NCI-H2171 treated with DMSO at 0.1 percent for 48 hours (cell line): ENCODE data around the gene PDXDC1.
"Not testable (repeated sequence)": the region's sequence is repeated elsewhere in the genome, so short reads cannot be mapped to it uniquely, and the experiment has no call there.

Source experiments
- DNase-seq: peaks from one replicate; lab custom pipeline; 2025; lab: John Stamatoyannopoulos, UW

PDXDC1 gene

GRCh38 chr16:14974331-14974655 lies 533 bp upstream of the PDXDC1 start:
- DNase-seq = not testable (repeated sequence)

GRCh38 chr16:14975418-14976194 lies 780 bp downstream of the PDXDC1 start:
- DNase-seq = peak; percentile 46

DNA sequence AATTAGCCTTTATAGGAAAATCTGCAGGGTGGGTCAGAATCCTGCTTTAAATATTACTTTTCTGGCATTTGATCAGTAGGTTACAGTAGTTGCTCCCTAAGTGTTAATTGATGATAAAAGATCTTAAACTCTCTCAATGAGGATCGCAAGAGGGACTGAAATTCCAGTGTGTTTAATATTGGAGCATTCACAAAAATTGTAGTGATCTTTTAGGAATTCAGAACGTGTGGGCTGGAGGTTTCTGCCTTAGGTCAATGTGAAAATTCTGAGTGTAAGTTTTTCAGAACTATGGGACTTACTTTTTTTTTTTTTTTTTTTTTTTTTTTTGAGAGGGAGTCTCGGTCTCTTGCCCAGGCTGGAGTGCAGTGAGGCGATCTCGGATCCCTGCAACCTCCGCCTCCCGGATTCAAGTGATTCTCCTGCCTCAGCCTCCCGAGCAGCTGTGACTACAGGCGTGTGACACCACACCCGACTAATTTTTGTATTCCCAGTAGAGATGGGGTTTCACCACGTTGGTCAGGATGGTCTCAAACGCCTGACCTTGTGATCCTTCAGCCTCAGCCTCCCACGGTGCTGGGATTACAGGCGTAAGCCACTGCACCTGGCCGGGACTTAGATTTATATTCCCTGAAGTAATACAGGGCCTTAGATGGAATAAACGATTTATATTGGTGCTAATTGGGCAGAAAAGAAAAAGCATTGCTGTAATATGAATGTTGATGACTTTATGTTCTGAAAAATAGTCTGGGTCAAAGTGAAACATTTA lies 2.3 kb downstream of the PDXDC1 start:
- DNase-seq = not testable (repeated sequence)

GRCh38 chr16:14978281-14978680 lies 3.5 kb downstream of the PDXDC1 start:
- DNase-seq = not testable (repeated sequence)

GRCh38 chr16:14978908-14979307 lies 4.1 kb downstream of the PDXDC1 start:
- not testable (repeated sequence) for DNase-seq

- DNase-seq = not testable (repeated sequence)
These were observed 6.4 kb downstream of the PDXDC1 start for GRCh38 chr16:14981234-14981633.

GRCh38 chr16:14982521-14982920 lies 7.7 kb downstream of the PDXDC1 start:
- not testable (repeated sequence) for DNase-seq

DNA sequence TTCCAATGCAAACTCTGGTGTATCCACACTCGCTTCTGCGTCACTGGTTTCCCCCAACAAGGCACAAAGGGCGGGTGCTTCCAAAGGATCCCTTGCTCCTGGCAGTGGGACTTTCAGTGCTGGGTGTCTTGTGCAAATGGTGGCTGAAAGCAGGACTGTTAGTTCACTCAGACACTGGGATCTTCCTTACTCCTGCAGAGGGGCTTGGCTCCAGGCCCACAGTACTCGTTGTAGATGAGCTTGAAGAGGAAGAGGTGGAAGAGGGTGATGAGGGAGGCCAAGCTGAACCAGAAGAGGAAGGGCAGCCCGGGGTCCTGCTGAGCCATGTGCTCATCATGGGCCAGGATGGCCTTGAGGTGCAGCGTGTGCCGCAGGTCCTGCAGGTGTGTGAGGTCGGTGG lies 13.3 kb downstream of the PDXDC1 start:
- not testable (repeated sequence) for DNase-seq

- DNase-seq = not testable (repeated sequence)
These were observed 13.9 kb downstream of the PDXDC1 start for GRCh38 chr16:14988661-14989191.

DNA sequence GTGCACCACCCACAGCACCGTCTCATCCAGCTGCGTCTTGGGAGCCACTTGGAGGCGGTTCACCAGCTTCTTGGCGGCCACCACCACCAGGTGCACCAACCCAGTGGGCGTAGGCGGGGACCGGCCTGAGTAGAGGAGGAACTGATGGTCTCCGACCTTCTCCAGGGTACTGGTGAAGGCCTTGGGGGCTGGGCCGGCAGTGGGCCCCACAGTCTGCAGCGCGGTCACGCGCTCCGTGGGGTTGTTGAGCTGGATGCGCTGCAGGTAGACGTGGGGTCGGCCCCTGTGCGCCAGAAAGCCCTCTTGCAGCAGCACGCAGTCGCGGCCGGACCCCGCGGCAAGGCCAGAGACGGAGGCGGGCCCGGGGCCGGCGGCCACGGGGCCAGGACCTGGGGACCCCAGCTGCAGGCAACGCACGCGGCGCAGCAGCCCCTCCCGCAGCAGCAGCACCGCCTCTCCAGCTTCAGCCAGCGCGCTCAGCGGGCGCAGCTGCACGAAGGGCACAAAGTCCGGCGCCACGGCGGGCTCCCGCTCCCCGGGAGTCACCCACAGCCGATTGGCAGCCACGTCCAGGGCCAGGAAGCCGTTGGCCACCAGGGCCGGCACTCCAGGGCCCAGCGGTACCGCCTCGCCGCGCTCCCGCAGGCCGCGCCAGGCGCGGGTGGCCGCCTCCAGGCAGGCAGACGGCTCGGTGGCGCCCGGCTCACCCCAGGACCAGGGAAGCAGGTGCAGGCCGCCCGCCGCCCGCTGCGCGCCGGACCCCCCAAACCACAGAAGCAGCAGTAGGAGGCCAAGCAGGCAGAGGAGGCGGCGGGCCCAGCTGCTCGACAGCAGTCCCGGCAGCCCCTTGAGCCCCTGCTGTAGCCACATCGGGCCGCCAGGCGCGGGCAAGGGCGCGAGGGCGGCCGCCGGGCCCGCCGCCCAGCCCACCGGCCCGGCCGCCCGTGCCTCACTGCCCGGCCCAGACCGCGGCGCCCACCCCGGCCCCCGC lies 14.8 kb downstream of the PDXDC1 start:
- not testable (repeated sequence) for DNase-seq

DNA sequence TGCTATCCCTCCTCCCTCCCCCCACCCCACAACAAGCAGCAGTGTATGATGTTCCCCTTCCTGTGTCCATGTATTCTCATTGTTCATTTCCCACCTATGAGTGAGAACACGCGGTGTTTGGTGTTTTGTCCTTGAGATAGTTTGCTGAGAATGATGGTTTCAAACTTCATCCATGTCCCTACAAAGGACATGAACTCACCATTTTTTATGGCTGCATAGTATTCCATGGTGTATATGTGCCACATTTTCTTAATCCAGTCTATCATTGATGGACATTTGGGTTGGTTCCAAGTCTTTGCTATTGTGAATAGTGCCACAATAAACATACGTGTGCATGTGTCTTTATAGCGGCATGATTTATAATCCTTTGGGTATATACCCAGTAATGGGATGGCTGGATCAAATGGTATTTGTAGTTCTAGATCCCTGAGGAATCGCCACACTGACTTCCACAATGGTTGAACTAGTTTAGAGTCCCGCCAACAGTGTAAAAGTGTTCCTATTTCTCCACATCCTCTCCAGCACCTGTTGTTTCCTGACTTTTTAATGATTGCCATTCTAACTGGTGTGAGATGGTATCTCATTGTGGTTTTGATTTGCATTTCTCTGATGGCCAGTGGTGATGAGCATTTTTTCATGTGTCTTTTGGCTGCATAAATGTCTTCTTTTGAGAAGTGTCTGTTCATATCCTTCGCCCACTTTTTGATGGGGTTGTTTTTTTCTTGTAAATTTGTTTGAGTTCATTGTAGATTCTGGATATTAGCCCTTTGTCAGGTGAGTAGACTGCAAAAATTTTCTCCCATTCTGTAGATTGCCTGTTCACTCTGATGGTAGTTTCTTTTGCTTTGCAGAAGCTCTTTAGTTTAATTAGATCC lies 18.7 kb downstream of the PDXDC1 start:
- DNase-seq = not testable (repeated sequence)

DNA sequence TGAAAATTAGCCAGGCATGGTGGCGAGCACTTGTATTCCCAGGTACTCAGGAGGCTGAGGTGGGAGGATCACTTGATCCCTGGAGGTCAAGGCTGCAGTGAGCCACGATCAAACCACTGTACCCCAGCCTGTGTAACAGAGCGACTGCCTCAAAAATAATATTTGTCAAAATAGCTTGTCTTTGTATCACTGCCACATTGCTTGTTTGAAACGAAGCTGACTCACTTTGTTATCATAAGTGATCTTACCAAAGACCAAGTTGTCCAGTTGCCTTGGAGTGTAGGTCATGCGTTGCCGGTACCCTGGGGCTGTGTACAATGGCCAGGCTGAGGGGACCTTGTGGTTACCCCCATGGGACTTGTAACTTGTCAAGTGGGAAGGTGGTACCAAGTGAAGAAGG lies 21.9 kb downstream of the PDXDC1 start:
- not testable (repeated sequence) for DNase-seq

DNA sequence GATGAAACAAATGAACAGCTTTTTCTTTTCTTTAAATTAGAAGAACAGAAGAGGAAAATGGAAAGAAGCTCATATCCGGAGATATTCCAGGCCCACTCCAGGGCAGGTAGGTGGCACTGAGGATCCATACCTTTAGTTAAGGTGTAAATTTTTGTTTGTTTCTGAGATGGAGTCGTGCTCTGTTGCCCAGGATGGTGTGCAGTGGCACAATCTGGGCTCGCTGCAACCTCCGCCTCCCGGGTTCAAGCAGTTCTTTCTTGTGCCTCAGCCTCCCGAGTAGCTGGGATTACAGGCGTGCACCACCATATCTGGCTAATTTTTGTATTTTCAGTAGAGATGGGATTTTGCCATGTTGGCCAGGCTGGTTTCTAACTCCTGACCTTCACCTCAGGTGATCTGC lies 23.5 kb downstream of the PDXDC1 start:
- DNase-seq = not testable (repeated sequence)

- not testable (repeated sequence) for DNase-seq
These were observed 25.0 kb downstream of the PDXDC1 start for GRCh38 chr16:14999845-15000244.

DNA sequence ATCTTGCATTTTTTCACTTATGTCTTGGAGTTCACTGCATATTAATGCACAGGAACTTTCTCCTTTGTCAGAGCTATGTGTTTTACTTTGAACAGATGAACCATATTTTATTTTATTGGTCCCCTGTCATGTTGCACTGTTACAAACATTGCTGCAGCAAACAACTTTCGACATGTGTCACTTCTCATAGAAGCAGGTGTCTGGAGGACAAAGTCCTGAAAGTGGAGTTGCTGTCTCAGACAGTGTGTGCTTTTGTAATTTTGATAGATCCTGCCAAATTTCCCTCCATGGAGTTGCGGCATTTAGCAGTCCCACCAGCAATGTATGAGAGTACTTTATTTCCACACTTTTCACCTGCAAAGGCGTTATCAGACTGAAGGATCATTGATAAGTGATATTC lies 27.6 kb downstream of the PDXDC1 start:
- not testable (repeated sequence) for DNase-seq

- not testable (repeated sequence) for DNase-seq
These were observed 30.7 kb downstream of the PDXDC1 start for GRCh38 chr16:15005357-15006132.

- DNase-seq = not testable (repeated sequence)
These were observed 33.8 kb downstream of the PDXDC1 start for GRCh38 chr16:15008647-15009046.

DNA sequence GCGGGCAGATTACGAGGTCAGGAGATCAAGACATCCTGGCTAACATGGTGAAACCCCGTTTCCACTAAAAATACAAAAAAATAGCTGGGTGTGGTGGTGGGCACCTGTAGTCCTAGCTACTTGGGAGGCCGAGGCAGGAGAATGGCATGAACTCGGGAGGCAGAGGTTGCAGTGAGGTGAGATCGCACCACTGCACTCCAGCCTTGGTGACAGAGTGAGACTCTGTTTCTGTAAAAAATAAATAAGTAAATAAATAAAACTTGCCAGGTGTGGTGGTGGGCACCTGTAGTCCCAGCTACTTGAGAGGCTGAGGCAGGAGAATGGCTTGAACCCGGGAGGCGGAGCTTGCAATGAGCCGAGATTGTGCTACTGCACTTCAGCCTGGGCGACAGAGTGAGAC lies 38.1 kb downstream of the PDXDC1 start:
- not testable (repeated sequence) for DNase-seq

GRCh38 chr16:15015671-15016070 lies 40.8 kb downstream of the PDXDC1 start:
- DNase-seq = not testable (repeated sequence)

DNA sequence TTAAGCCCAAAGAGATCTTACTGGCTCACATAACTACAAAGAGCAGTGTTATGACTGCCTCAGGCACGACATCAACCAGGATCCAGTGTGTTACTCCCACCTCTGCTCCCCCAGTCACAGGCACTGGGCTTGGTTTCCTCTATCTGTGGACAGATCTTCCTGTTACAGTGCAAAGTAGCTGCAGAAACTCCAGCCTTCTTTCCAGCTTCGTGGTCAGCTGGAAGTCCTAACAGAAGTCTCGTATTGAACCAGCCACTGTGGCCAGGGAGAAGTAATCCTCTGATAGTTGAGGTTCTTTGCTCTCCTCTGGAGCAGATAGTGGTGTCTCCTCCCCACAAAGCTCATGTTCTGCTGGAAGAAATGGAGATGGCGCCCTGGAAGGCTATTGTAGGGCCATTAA lies 41.5 kb downstream of the PDXDC1 start:
- DNase-seq = not testable (repeated sequence)
